M059J (cell line): ENCODE measurements around the gene PSMA6. TPM values are rescaled to one million over a fixed set of nuclear protein-coding genes. Genes with fewer than 3 reads are reported as not detected.
"Not testable (repeated sequence)": the region's sequence is repeated elsewhere in the genome, so short reads cannot be mapped to it uniquely, and the experiment has no call there.

Experiments used
- DNase-seq: peaks from one replicate; pipeline ENCODE4 v3.0.0-alpha.2; 2012; ENCODE audit warnings: low read depth
- total RNA-seq: library from RNA; depleted of rRNA; stranded (reverse); fragments of >200 nt; shearing (Covaris generic); gene quantifications from 2 replicates; pipeline ENCODE4 v1.2.3, GENCODE V29; 2014

The PSMA6 gene
- total RNA-seq, 1 experiment from 2014 or later = 378 TPM

DNA sequence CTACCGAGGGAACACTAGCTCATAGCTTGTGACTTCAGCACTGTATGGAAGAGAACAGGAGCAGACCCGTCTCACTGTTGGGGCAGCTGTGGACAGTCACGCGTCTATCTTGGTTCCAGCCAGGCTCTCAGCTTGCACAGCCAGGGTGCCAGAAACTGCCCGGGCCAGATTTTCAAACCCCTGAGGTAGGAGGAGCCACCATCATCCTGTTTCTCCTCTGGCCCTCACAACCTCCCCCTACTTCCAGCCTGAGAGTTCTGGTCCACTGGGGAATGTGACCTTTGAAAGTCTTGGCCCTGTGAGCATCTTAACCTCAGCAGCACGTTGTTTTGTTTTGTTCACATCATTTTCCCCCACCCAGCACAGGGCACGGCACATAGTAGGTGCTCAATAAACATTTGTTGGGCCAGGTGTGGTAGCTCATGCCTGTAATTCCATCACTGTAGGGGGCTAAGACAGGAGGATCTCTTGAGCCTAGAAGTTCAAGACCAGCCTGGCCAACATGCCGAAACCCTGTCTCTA lies 50.4 kb downstream of the PSMA6 start:
- no peak for DNase-seq

DNA sequence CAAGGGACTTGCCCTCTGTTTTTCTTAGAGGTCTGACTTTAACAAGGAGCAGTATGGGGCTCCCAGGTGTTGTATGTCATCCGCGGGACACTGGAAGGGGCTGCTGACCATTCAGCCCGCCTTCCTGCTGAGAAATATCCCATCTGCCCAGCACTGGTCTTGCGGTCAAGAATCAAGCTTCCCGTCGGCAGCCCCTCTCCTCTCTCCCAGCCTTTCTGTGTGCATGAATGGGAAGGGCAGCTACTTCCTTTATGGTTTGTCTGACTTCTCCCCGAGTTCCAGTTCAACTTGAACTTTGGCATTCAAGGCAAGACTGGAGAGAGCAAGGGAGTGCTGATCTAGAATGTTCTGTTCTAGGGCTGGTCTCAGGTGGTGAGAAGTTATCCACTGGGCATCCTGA lies 51.5 kb downstream of the PSMA6 start:
- no peak for DNase-seq

DNA sequence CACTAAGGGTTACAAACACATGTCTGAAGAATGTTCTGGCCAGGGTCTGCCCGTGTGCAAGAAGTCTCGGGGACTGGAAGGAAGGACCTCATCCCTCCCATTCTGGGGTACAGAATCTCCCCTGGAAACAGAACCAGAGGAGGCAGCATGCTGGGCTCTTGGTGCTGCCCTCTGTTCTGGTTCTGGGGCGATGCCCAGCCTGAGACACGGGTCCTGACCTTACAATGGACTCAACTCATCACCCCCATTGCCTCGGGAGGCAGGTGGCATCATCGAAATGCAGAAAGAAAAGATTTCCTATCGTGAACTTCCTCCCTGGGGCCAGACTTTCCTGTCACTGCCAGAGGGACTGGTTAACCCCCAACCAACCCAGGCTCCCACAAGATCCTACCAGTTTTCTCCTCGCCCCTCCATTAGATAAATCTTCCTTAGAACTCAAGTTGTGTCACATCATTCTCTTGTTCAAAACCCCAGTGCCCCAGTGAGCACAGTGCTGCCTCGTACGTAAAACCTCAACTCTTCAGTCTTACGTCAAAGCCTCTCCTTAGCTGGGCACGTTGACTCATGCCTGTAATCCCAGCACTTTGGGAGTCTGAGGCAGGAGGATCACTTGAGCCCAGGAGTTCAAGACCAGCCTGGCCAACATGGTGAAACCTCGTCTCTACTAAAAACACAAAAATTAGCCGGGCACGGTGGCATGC lies 52.1 kb downstream of the PSMA6 start:
- no peak for DNase-seq

DNA sequence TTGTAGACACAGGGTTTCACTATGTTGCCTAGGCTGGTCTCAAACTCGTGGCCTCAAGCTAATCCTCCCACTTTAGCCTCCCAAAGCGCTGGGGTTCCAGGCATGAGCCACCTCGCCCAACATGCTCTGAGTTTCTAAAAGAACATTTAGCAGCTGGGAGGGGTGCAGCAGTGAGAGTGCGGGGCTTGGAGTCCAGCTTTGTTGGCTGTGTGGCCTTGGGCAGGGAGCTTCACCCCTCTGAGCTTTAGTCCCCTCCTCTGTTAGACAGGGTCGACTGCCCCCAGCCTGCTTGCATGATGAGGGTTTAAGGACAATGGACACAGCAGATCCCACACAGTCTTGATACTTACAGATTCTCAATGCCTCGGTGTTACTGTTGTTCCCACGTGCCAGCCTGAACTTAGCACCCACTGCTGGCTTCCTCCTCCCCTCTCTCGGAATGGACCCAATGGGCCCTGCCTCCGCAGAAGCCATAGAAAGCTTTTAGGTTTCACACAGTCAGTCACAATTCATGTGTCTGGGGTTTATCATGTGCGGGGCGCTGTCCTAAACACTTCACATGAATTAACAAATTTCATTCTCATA lies 54.6 kb downstream of the PSMA6 start:
- DNase-seq = no peak

DNA sequence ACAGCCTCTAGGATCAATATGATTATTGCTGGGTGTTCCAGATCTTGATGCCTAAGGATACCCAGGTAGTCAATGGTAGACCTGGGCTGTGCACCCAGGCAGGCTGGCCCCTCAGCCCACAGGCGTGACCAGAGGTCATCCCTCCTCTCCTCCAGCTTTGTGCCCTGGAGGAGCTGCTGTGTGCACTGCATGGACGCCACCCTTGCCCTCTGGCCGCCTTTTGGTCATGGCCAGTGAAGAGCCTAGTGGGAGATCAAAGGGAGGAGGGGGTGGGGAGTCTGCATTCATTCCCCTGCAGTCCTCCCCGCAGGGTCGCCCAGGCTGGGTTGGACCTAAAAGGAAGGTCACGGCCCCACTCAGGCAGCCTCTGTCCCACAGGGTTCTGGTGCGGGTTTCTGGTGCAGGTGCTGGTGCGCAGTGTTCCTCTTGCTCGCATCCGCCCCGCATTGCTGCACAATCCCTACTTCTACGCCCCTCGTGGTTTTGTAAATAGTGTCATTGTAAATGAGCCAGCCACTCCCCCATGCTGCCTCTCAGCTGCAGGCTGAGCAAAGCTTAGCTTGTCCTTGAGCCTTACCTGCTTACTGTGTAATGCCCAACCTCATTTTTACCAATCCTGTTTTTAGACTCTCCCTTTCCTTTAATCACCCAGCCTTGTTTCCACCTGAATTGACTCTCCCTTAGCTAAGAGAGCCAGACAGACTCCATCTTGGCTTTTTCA lies 55.3 kb downstream of the PSMA6 start:
- DNase-seq = no peak

DNA sequence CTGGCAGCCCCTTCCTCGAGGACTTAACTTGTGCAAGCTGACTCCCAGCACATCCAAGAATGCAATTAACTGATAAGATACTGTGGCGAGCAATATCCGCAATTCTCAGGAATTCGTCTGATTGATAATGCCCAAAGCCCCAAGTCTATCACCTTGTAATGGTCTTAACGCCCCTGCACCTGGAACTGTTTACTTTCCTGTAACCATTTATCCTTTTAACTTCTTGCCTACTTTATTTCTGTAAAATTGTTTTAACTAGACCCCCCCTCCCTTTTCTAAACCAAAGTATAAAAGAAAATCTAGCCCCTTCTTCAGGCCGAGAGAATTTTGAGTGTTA lies 55.8 kb downstream of the PSMA6 start:
- DNase-seq = not testable (repeated sequence)

DNA sequence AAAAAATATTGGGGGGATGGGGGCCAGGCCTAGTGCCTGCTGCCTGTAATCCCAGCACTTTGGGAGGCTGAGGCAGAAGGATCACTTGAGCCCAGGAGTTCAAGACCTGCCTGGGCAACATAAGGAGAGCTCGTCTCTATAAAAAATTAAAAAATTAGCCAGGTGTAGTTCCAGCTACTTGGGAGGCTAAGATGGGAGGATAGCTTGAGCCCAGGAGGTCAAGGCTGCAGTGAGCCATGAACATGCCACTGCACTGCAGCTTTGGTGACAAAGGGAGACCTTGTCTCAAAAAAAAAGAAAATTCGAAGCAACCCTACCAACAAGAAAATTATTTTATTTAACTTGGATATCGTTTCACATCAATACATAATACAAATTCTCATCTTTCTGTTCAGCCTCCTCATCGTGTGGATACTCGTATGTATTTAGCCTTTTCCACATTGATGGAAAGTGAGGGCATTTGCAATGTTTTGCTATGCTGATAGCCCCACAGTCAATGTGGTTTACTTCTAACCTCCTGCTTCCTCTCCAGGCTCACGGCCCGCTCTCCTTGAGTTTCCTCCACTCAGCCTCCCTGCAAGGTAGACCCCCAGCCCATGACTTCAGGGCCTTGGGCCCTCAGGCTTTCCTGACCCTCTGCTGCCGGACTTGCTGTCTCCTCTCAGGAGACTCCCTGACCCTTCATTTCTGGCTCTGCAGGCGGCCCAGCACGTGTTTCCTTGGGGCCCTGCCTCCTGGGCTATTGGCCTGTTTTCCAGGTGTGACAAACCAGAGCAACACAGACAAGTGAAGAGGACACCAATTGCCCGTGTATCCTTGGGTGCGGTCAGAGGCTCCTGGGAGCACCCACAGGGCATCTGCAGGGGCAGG lies 57.5 kb downstream of the PSMA6 start:
- DNase-seq = no peak

DNA sequence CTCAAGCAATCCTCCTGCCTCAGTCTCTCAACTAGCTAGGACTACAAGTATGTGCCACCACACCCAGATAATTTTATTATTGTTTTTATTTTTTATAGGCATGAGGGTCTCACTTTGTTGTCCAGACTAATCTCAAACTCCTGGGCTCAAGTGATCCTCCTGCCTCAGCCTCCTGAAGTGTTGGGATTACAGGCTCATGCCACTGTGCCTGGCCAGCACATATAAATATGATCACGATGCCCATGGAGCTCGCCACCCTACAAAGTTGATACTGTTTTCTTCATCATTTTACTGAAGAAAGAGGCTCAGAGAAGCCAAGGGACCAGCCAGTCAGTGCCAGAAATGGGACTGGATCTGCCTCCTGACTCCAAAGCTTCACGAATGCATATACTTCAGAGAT lies 59.3 kb downstream of the PSMA6 start:
- no peak for DNase-seq

DNA sequence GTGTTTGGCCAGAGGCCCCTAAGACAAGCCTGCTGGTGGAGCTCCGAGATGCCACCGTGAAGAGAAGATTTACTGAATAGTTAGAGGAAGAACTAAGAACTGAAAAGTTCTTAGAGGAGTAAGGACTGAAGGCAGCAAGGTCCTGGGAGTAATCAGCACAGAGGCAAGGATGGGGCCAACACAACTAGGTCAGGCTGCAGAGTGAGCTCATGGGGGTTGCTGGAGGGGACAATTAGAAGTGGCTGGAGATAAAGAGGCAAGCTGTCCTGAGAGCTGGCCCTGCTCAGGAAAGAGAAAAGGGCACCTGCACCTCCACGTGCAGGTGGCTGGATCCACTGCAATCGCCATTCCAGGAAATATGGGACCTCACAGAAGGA lies 59.7 kb downstream of the PSMA6 start:
- DNase-seq = no peak

DNA sequence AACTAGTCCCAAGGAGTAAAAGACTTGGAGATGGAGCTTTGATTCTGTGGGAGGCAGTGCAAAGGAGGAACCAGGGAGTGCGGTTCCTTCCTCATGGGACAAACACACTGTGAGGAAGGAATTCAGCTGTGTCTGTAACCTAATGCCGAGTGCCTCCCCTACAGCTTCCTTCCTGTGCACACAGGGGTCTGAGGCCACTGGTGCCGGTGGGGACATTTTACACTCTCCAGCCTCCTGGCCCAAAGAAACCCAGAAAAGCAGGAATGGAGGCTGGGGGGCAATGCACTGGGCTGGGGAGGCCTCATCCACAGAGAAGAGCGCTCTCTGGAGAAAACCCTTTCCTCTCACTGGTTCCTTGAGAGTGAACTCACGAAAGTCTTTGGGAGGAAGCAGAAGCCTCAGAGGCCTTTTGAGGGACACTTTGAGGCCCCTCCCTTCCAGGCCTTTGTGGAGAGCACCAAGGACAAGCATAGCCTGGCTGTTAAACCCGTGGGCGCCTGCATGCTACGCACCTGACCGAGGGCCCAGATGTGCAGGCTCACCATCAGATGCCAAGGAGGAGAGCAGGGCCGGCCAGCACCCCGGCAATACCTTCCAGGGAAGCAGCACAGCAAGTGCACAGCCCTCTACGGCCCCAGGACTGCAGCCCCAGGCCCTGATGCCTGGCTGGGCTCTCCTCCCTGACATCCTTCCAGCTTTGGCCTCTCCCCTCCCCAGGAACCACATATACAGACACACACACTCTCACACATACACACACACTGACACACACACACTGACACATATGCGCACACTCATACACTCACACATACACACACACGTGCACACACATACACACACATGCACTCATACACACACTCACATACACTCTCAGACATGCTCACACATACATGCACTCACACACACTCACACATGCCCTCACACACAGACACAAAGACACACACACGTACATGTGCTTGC lies 60.4 kb downstream of the PSMA6 start:
- DNase-seq = no peak

DNA sequence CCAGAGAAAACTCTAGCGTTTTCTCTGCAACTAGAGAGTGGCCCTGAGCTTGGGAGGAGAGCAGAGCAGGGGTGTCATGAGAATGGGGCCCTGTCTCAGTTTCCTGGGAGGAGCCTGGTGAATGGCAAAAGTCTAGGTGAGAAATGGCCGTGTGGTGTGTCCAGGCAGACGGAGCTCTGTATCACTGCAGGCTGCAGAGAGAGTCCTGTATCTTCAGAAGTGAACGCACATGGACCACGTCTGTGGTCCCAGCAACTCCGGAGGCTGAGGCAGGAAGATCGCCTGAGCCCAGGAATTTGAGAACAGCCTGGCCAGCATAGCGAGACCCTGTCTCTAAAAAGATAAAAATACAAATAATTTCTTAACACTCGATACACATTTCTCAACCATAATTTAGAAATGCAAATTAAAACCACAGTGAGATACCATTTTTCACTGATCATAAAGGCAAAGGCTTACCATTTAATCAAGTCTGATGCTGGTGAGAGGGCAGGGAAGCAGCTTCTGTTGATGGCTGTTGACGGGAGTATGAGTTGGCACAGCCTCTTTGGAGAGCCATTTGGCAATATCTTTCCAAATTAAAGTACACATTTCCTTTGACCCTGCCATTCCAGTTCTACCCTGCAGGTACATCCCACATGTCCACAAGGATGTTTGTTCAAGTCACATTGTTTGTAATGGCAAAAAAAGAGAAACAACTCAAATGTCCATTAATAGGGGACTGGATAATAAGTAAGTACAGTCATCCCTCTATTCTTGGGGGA lies 61.4 kb downstream of the PSMA6 start:
- no peak for DNase-seq

DNA sequence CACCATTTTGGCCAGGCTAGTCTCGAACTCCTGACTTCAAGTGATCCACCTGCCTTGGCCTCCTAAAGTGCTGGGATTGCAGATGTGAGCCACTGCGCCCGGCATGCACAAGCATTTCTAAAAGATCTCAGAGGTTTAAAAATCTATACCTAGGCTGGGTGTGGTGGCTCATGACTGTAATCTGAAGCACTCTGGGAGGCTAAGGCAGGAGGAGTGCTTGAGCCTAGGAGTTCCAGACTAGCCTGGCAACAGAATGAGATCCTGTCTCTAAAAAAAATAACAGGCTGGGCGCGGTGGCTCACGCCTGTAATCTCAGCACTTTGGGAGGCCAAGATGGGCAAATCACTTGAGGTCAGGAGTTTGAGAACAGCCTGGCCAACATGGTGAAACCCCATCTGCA lies 63.1 kb downstream of the PSMA6 start:
- not testable (repeated sequence) for DNase-seq

DNA sequence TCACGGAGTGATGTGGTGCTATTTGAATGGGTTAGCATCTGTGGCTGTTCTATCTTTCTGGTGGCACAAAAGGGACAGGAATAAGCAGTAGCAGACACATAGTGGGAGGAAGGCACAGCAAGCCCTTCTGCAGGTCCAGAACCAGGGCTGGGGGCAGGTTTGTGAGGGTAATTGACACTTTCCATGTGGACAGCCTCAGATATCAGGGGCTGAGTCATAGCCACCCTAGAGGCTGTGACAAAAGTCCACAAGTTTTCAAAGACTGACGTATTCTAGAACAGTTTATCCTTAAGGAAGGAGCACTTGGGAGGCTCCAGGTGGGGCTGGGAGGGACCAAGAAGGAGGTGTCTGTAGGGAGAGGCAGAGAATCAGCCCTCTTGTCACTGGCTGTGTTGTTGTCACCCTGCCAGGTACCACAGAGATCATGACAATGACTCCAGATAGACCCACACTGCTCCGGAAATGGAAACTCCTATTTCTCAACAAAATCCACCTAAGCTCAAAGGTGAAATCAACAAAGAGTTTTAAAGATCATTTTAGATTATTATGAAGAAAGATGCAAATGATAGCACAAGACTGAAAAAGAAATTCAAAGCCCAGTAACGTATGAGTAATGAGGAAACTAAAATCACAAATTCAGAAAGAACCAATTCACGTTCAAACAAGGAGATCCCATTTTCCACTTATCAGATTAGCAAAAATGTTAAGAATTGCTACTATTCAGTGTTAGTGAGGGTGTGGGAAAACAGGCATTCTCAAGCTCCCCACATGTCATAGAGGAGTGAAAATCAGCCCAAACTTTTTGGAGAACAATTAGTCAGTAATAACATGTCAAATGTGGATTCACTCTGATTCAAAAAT lies 64.0 kb downstream of the PSMA6 start:
- peak; percentile 54 for DNase-seq

DNA sequence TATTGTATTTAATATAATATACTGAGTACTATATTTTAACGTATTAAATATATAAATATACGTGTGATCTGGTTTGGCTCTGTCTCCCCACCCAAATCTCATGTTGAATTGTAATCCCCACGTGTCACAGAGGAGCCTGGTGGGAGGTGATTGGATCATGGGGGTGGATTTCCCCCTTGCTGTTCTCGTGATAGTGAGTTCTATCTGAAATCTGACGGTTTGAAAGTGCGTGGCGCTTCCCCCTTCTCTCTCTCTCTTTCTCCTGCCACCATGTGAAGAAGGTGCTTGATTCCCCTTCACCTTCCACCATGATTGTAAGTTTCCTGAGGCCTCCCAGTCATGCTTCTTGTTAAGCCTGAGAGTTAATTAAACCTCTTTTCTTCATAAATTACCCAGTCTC lies 67.5 kb downstream of the PSMA6 start:
- DNase-seq = not testable (repeated sequence)

DNA sequence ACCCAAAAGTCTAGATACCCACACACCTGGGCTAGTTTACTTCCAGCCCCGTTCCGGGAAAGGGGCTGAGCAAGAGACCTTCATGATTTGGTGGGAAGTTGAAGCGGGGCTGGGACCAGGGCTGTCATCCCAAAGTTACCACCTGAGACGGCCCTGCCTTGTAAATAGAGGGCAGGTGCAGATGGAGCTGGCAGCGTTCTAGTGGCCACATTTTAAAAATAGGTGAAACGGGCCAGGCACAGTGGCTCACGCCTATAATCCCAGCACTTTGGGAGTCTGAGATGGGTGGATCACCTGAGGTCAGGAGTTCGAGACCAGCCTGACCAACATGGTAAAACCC lies 68.9 kb downstream of the PSMA6 start:
- DNase-seq = no peak

DNA sequence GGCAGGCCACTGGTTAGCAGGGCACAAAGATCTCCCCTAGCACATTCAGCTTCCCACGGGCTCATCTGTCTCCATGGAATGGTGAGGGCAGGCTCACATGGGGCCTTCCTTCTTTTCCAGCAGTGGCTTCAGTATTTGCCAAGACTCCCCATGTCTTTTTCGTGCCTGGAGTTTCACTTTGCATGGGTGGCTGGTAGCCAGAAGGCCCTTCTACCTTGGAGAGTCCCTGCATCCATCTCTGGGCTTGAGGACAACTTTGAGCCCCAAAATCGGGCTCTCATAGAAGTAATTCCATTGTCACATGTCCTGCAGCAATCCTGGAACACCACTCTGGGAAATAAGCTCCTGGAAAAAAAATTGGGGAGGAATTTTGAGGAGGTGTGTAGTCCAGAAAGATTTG lies 70.3 kb downstream of the PSMA6 start:
- DNase-seq = no peak

DNA sequence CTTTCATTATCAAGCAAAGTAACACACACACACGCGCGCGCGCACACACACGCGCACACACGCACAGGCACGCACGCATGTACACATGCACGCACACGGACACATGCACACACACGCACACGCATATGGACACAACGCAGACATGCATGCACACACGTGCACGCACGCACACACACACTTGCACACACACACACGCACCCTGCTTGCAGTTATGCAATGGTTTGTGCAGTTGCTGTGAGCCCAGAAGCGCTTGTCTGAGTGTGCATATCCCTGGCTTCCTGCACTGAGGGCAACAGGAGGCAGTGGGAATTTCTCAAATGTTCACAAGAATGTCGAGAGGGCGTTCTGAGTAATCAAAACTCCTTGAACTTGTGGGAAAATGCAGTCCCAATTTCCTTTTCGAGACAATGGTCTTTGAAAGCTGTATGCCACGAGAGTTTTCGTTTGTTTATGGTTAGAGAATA lies 70.8 kb downstream of the PSMA6 start:
- DNase-seq = no peak

DNA sequence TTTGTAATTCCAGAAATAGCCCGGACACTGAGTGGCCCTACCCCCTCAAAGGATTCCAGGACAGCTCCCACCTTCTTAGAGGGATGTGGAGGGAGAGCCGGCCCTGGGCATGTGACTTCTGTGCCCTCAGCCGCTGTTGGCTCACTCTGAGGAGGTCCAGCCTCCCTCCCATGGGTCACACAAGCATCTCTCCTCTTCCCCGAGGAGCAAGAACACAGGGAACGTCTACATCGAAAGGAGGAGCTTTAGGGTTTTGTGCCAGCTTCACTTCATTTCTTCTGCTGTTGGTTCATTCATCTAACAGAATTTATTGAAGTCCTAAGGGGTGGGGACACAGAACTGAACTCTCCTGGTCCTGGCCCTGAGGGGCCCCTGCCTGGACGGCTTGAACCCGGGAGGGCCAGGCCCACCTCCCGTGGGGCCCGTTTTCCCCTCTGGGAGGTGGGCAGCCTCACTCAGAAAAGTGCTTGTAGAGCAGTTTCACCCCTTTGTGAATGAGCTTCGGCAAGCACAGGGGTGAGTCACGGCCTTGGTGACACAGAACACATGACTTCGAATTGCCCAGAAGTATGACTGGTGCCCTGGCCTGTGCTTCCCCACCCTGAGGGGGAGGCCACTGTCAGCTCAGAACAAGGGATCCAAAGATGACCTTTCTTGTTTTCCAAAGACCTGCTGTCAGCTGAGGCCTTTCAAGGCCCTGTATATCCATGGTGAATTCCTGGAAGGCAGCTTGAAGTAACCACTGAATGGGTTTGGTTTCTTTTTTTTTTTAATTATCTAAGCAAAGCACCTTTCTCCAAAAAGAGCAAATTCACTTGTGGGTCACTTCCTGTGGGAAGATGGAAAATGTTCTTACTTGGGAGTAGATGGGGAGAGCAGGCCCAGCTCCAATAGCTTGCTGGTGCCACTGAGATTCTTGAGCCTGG lies 73.2 kb downstream of the PSMA6 start:
- DNase-seq = peak; percentile 94
